B cell (primary cell): ENCODE data around the gene ZNF652. TPM values are rescaled to one million over a fixed set of nuclear protein-coding genes. Genes with fewer than 3 reads are reported as not detected.

Experiments used
- ATAC-seq: fragments of 200-7000 bp; cut with Tn5 transposase; one replicate; pipeline ENCODE4 v1.10.0; 2021; ENCODE audit warnings: low read depth, mild to moderate bottlenecking, moderate number of reproducible peaks, moderate library complexity
- CTCF ChIA-PET: fragments of 350-600 bp; sonication (Branson Sonifier 250); formaldehyde crosslinking; loops from one replicate; lab custom pipeline; 2021; ENCODE audit warnings: antibody characterized with exemption, inconsistent platforms; lab: Charles Lee
- POLR2A ChIA-PET: fragments of 350-600 bp; sonication (Branson Sonifier 250); formaldehyde crosslinking; loops from one replicate; lab custom pipeline; 2021; ENCODE audit warnings: antibody characterized with exemption; lab: Charles Lee
- DNase-seq: peaks from one replicate; pipeline ENCODE4 v3.0.0; 2013
- H2AFZ ChIP-seq: 2 replicates; pipeline ENCODE4 v1.6.1; 2012; ENCODE audit warnings: mild to moderate bottlenecking, low read depth, low read length; ENCODE audit not compliant: insufficient read depth, poor library complexity, severe bottlenecking
- H3K27ac ChIP-seq, 2 donors: 1 replicate in 1 of 2; 2 replicates in 1 of 2; pipeline ENCODE4 v1.5.1; 2012 to 2013; ENCODE audit warnings: low read length in 2 of 2, mild to moderate bottlenecking in 2 of 2, moderate library complexity in 1 of 2
- H3K27me3 ChIP-seq, 4 experiments: fragments of 200-600 bp in 1 of 4; sonication (generic) in 1 of 4; replicated peaks in 1 of 4; 1 replicate in 2 of 4; 2 replicates in 2 of 4; pipeline versions ENCODE4 v1.6.1 to v1.7.0; 2013 to 2016; ENCODE audit warnings: low read length in 3 of 4, mild to moderate bottlenecking in 2 of 4, mixed read lengths in 1 of 4, moderate library complexity in 1 of 4; ENCODE audit not compliant: insufficient read depth in 4 of 4, control insufficient read depth in 3 of 4; ENCODE audit errors: control extremely low read depth in 1 of 4
- H3K36me3 ChIP-seq, 2 experiments: replicated peaks in 1 of 2; 1 replicate in 1 of 2; 2 replicates in 1 of 2; pipeline versions ENCODE4 v1.6.1 to v1.7.1; 2013; ENCODE audit warnings: low read length in 1 of 2; ENCODE audit not compliant: insufficient read depth in 2 of 2, control insufficient read depth in 1 of 2; ENCODE audit errors: control extremely low read depth in 1 of 2, extremely low read depth in 1 of 2
- H3K4me1 ChIP-seq, 2 donors: fragments of 200-600 bp in 1 of 2; sonication (generic) in 1 of 2; 1 replicate in 1 of 2; 2 replicates in 1 of 2; pipeline versions ENCODE4 v1.5.1 to v1.6.1; 2013 to 2017; ENCODE audit warnings: low read length in 2 of 2; ENCODE audit not compliant: control insufficient read depth in 2 of 2, insufficient read depth in 2 of 2
- H3K4me2 ChIP-seq: replicated peaks from 2 replicates; pipeline ENCODE3; 2012; ENCODE audit warnings: mild to moderate bottlenecking, low read depth, low read length; ENCODE audit not compliant: poor library complexity, severe bottlenecking
- H3K4me3 ChIP-seq, 5 experiments: fragments of 200-600 bp in 1 of 5; sonication (generic) in 1 of 5; 1 replicate in 3 of 5; 2 replicates in 2 of 5; pipeline versions ENCODE4 v1.5.1 to v1.7.0; 2011 to 2016; ENCODE audit warnings: low read length in 4 of 5, mild to moderate bottlenecking in 4 of 5, low read depth in 2 of 5, control low read depth in 1 of 5, moderate library complexity in 1 of 5; ENCODE audit not compliant: insufficient read depth in 1 of 5; ENCODE audit errors: control extremely low read depth in 1 of 5, extremely low read depth in 1 of 5
- H3K79me2 ChIP-seq: fragments of 200-600 bp; sonication (generic); one replicate; pipeline ENCODE4 v1.6.0; 2016; ENCODE audit warnings: low read length; ENCODE audit not compliant: control insufficient read depth, insufficient read depth
- H3K9ac ChIP-seq: fragments of 200-600 bp; sonication (generic); 2 replicates; pipeline ENCODE4 v1.6.1; 2017; ENCODE audit warnings: mild to moderate bottlenecking, low read length, moderate library complexity
- H3K9me3 ChIP-seq, 3 donors: one replicate each; pipeline versions ENCODE4 v1.6.1 to v1.7.1; 2013; ENCODE audit warnings: low read length in 2 of 3; ENCODE audit not compliant: control insufficient read depth in 2 of 3, insufficient read depth in 1 of 3; ENCODE audit errors: control extremely low read depth in 1 of 3
- H4K20me1 ChIP-seq: 2 replicates; pipeline ENCODE4 v1.6.0; 2012; ENCODE audit warnings: mild to moderate bottlenecking, low read length; ENCODE audit not compliant: insufficient read depth, control insufficient read depth, poor library complexity, severe bottlenecking
- H3K27ac Mint-ChIP-seq: one replicate; pipeline ENCODE4 v1.8.0; 2021; ENCODE audit warnings: mixed read lengths
- H3K27me3 Mint-ChIP-seq: one replicate; pipeline ENCODE4 v1.8.0; 2021; ENCODE audit warnings: mixed read lengths
- H3K4me1 Mint-ChIP-seq: one replicate; pipeline ENCODE4 v1.8.0; 2021; ENCODE audit warnings: mixed read lengths
- H3K4me3 Mint-ChIP-seq: one replicate; pipeline ENCODE4 v1.8.0; 2021; ENCODE audit warnings: mixed read lengths
- H3K9me3 Mint-ChIP-seq: one replicate; pipeline ENCODE4 v1.8.0; 2022; ENCODE audit warnings: mixed read lengths; ENCODE audit not compliant: insufficient read depth
- CTCF ChIP-seq: fragments of 200-600 bp; IDR thresholded peaks from one replicate; pipeline ENCODE4 v1.8.0; 2022; ENCODE audit warnings: antibody characterized with exemption, mild to moderate bottlenecking
- EZH2 ChIP-seq: IDR thresholded peaks from 2 replicates; pipeline ENCODE4 v1.6.1; 2012; ENCODE audit warnings: borderline replicate concordance, low read depth, mild to moderate bottlenecking, moderate library complexity, low read length; ENCODE audit not compliant: insufficient read depth, poor library complexity, severe bottlenecking
- WGBS: methylation state at CpG from one replicate; pipeline ENCODE4 v1.1.5; 2013; ENCODE audit warnings: missing lambda C conversion rate; ENCODE audit not compliant: insufficient coverage; 5-methylcytosine and 5-hydroxymethylcytosine counted together
- intact Hi-C: fragments of 100-400 bp; cut with micrococcal nuclease; formaldehyde crosslinking; loops from one replicate; pipeline ENCODE4 v1.10.0; 2022
- polyA plus RNA-seq: library from polyadenylated mRNA; depleted of rRNA; stranded (reverse); fragments of >200 nt; gene quantifications from 2 replicates; pipeline ENCODE4 v1.2.3, GENCODE V29; 2012
- total RNA-seq, 2 donors: library from RNA; stranded (reverse); fragments of 120-200 nt in 1 of 2; gene quantifications; 1 replicate in 1 of 2; 2 replicates in 1 of 2; pipeline versions ENCODE4 v1.2.3 to v1.2.4, GENCODE V29; 2013 to 2022

Gene ZNF652
- total and polyA plus RNA-seq, 2 donors (not counting 1 experiment from before 2014, with no cell fraction given) = 19.4 to 86.2 TPM

- Mint-ChIP-seq H3K27ac (no peak overlapping the region), H3K4me1 (peaks cover 32% of the 10 kb centered on the region), H3K4me3 (no peak overlapping the region), H3K27me3 (no peaks in the 10 kb centered on the region), H3K9me3 (no peaks in the 10 kb centered on the region)
- Histone ChIP-seq H3K79me2 (no peaks in the 10 kb centered on the region), H3K4me2 (no peak overlapping the region), H3K27me3 (no peaks in the 10 kb centered on the region), H4K20me1 (no peaks in the 10 kb centered on the region), H2AFZ (no peak overlapping the region), H3K9ac (no peak overlapping the region), H3K27ac (no peak overlapping the region), H3K9me3 (no peaks in the 10 kb centered on the region), H3K4me1 (peaks cover 25 to 37% of the 10 kb centered on the region in 2 donors), H3K36me3 (peaks cover 16 to 65% of the 10 kb centered on the region in 2 experiments), H3K4me3 (no peak overlapping the region)
- intact Hi-C loops = no loop called here
- TF ChIP-seq CTCF = no peak
- no peak for TF ChIP-seq EZH2
- CTCF ChIA-PET = interaction anchor here (0.7 to 8.6 kb wide), 22 partner anchors 10 to 589 kb away, joined by 3 to 152 read pairs (median 4); partner anchors contain the start of gene NGFR
- WGBS = 100% methylated on average over 6 of the region's 9 CpGs
- no peak for ATAC-seq
- no peak for DNase-seq
- POLR2A ChIA-PET = no interaction called here
These were observed 45.0 kb upstream of the ZNF652 start for GRCh38 chr17:49407086-49407485.

GRCh38 chr17:49406421-49407061 is 44.5 kb upstream of the ZNF652 start:
- H2AFZ ChIP-seq = no peak overlapping the region
- H4K20me1 ChIP-seq = no peaks in the 10 kb centered on the region
- ChIA-PET POLR2A (no interaction called here), CTCF (interaction anchor here (1.3 to 8.6 kb wide), 7 partner anchors 8 to 156 kb away, joined by 3 to 152 read pairs (median 19); partner anchors contain the start of genes NGFR and PHB1)
- no peak overlapping the region for H3K4me2 ChIP-seq
- H3K9me3 Mint-ChIP-seq = no peaks in the 10 kb centered on the region
- H3K79me2 ChIP-seq = no peaks in the 10 kb centered on the region
- H3K27me3 ChIP-seq = no peaks in the 10 kb centered on the region
- H3K36me3 ChIP-seq = peaks cover 16 to 59% of the 10 kb centered on the region in 2 experiments
- no peak overlapping the region for H3K27ac ChIP-seq
- no peak overlapping the region for H3K27ac Mint-ChIP-seq
- DNase-seq = no peak
- WGBS = 85% methylated on average over 8 of the region's 9 CpGs
- H3K9ac ChIP-seq = no peak overlapping the region
- H3K27me3 Mint-ChIP-seq = no peaks in the 10 kb centered on the region
- H3K9me3 ChIP-seq = no peaks in the 10 kb centered on the region
- peaks cover 30% of the 10 kb centered on the region for H3K4me1 Mint-ChIP-seq
- intact Hi-C loops = no loop called here
- H3K4me3 Mint-ChIP-seq = no peak overlapping the region
- TF ChIP-seq CTCF = no peak
- TF ChIP-seq EZH2 = no peak
- no peak overlapping the region for H3K4me3 ChIP-seq
- peaks cover 25 to 37% of the 10 kb centered on the region in 2 donors for H3K4me1 ChIP-seq
- ATAC-seq = no peak
